Measurements from ENCODE around the gene DCTD. TPM values are rescaled to one million over a fixed set of nuclear protein-coding genes. Genes with fewer than 3 reads are reported as not detected.
A peak's percentile ranks its signal among the peaks of the same experiment; 100 is the strongest.

The DCTD gene
- total RNA-seq, 1 experiment from 2014 or later = 100 TPM

DNA sequence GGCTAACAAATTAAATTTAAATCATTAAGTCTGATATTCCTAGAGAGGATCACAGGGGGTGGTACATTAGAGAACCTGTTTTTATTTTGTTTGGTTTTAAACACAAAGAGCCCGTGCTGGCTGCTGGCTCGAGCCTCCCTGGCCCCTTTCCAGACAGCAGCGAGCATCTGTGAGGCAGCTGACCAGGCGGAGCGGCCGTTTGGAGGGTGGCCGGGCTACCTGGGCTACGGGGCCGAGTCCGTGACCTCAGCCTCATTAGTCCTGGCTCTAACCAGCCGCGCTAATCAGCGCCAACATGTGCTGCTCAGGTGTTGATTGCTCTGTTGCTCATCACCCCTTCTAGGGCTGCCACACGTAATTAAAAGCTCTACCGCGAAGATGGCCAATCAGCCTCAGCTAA lies 35.3 kb downstream of the DCTD start:
- Histone ChIP-seq H3K27me3 (ENCODE audit: insufficient read depth, low read length) (no peaks in the 10 kb centered on the region), H3K4ac (ENCODE audit: low read depth, low read length) (no peak overlapping the region), H4K8ac (replicated peaks; ENCODE audit: insufficient read length, low read depth, low read length) (no peak overlapping the region), H2AFZ (ENCODE audit: low read length) (no peak overlapping the region), H4K20me1 (ENCODE audit: control insufficient read depth, insufficient read depth, insufficient read length) (no peaks in the 10 kb centered on the region), H3K9me3 (ENCODE audit: control insufficient read depth, low read depth, low read length) (peaks cover 13% of the 10 kb centered on the region), H4K5ac (ENCODE audit: insufficient read length, low read depth, low read length) (no peak overlapping the region), H3K23ac (ENCODE audit: insufficient read length, low read depth, low read length) (no peak overlapping the region), H3K9ac (ENCODE audit: extremely low read depth, insufficient read length, low read length) (no peak overlapping the region), H3T11ph (ENCODE audit: low read length) (no peak overlapping the region), H3K18ac (ENCODE audit: insufficient read length, low read depth, low read length) (no peak overlapping the region), H2BK12ac (ENCODE audit: insufficient read length, low read depth, low read length) (no peak overlapping the region), H3K79me1 (ENCODE audit: insufficient read depth, low read depth, low read length, poor library complexity, severe bottlenecking) (no peaks in the 10 kb centered on the region), H2BK5ac (ENCODE audit: insufficient read length, low read length) (no peak overlapping the region), H3K23me2 (ENCODE audit: insufficient read length, low read depth, low read length, poor library complexity, severe bottlenecking) (no peaks in the 10 kb centered on the region), H3K14ac (ENCODE audit: insufficient read depth, low read length) (0 out of 2 replicates have a peak overlapping the region, but pooled peaks have one; percentile 24), H3K27ac (ENCODE audit: insufficient read length, low read depth, low read length) (no peak overlapping the region), H3K4me2 (ENCODE audit: insufficient read depth, insufficient read length, low read length) (no peak overlapping the region), H3K79me2 (ENCODE audit: insufficient read depth, low read length) (no peaks in the 10 kb centered on the region), H2AK5ac (ENCODE audit: insufficient read length, low read length) (no peak overlapping the region), H4K91ac (ENCODE audit: insufficient read length, low read depth, low read length) (no peak overlapping the region), H3K56ac (ENCODE audit: insufficient read length, low read depth, low read length) (no peak overlapping the region), H3K4me1 (ENCODE audit: insufficient read depth, low read length) (no peaks in the 10 kb centered on the region), H2BK15ac (ENCODE audit: low read depth, low read length) (no peak overlapping the region), H2BK20ac (ENCODE audit: low read depth, low read length, poor library complexity, severe bottlenecking) (no peak overlapping the region), H2BK120ac (ENCODE audit: low read depth, low read length, poor library complexity, severe bottlenecking) (no peak overlapping the region)
- Mint-ChIP-seq H3K36me3 (ENCODE audit: insufficient read depth in 1 of 3, low read depth in 3 of 3) (peaks cover 34 to 48% (median 44%) of the 10 kb centered on the region in 3 experiments), H3K9me3 (peaks cover 20 to 22% of the 10 kb centered on the region in 2 experiments), H3K4me3 (no peak overlapping the region), H3K27ac (no peak overlapping the region; a peak in 1 of 7 replicates), H3K4me1 (peaks cover 0 to 5% of the 10 kb centered on the region in 2 experiments; a peak in 1 of 4 replicates), H3K27me3 (ENCODE audit: low read depth) (no peaks in the 10 kb centered on the region)
- no CpG with 5 or more reads among the region's 16 CpGs for WGBS (ENCODE audit: extremely low coverage, insufficient read length, low lambda C conversion rate)
- TF ChIP-seq, protein P1, sequence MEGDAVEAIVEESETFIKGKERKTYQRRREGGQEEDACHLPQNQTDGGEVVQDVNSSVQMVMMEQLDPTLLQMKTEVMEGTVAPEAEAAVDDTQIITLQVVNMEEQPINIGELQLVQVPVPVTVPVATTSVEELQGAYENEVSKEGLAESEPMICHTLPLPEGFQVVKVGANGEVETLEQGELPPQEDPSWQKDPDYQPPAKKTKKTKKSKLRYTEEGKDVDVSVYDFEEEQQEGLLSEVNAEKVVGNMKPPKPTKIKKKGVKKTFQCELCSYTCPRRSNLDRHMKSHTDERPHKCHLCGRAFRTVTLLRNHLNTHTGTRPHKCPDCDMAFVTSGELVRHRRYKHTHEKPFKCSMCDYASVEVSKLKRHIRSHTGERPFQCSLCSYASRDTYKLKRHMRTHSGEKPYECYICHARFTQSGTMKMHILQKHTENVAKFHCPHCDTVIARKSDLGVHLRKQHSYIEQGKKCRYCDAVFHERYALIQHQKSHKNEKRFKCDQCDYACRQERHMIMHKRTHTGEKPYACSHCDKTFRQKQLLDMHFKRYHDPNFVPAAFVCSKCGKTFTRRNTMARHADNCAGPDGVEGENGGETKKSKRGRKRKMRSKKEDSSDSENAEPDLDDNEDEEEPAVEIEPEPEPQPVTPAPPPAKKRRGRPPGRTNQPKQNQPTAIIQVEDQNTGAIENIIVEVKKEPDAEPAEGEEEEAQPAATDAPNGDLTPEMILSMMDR (conservative IDR thresholded peaks at IDR 0.05) = no peak
- DNase-seq = no peak
